Measurements from ENCODE around the gene SARDH.
"Not testable (repeated sequence)": the region's sequence is repeated elsewhere in the genome, so short reads cannot be mapped to it uniquely, and the experiment has no call there.

Gene SARDH

DNA sequence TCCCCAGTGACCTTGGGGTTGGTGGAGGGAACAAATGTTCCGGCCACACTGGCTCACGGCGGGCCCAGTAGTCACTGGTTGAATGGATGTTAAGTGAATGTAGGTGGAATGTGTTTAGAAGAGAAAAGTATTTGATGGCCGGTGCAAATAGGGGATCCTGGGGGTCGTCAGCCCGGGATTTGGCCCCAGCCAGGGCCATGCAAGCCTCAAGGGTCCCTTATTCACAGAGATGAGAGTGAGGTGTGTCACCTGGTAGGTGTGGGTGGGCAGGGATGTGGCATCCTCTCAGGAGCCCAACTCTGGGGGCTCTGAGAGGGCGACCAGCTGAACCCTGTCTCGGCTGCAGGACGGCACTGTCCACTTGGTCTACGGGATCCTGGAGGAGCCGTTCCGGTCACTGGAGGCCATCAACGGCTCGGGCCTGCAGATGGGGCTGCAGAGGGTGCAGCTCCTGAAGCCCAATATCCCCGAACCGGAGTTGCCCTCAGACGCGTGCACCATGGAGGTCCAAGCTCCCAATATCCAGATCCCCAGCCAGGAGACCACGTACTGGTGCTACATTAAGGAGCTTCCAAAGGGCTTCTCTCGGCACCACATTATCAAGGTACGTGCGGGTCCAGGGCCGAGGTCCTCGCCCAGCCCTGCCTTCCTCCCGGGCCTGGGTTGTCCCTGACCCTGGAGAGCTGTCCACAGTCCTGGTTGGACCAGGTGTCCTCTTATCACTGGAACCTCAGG, 96.1 kb downstream of the SARDH start:
- no peak for DNase-seq

DNA sequence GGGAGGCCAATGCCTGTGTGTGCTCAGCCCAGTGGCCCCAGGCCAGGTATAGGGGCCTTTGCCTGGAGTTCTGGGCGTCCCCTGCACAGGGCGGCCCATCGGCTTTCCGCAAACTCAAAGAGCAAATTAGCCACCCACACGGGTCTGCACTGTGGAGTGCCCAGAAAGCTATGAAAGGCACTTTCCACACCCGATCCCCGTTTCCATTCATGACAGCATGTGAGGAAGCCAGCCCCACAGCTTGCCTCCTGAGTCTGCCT, 96.8 kb downstream of the SARDH start:
- no peak for DNase-seq

DNA sequence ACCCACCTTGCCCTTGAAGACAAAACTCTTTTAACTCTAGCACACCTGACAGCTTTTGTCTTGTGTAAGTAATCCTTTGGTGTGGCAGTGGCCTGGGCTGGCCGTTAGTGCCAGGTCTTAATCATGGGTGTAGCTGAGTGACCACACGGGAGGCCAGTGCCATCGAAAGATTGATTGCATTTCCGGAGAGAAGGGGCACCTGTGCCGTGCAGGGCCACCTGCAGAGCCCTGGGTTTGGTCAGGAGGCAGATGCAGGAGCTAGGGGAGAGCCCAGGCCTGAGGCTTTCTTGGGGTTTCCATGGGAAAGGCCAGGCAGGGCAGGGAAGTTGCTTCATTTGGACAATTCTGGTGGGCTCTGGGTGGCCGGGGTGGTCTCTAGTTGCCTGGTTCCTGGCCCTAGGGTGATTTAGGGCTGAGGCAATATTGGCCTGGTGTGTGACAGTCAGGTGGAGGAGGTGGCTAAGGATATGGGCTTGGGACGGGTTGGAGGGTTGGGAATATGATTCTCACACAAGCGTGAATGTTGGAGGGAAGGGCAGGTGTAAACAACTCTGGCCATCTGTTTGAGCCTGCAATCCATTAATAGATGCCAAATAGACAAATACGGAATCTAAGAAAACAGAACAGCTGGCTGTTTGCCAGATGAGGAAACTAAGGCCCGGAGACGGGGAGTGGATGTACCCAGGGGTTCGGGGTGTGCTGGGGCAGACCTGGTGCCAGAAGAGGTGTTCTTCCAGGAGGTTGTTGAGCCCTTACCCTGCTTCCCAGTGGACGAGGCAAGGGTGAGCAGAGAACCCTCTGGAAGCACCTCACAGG, 97.4 kb downstream of the SARDH start:
- DNase-seq = no peak

DNA sequence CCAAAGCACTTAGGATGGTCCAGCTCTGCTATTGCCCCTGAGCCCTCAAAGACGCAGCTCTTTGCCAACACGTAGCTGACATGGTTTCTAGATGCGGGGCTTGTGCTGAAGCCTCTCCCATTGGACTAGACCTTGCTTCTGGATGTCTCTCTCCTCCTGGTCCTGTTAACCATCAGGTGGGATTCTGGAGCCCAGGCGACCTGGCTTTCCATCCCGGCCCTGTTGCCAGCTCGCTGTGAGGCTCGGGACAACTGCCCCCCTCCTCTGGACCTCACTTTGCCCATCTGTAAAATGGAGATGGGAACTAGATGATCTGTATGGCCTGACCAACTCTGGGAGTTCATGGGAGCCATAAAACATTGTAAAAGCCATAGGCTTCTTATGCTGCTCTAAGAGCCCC, 98.0 kb downstream of the SARDH start:
- no peak for DNase-seq

DNA sequence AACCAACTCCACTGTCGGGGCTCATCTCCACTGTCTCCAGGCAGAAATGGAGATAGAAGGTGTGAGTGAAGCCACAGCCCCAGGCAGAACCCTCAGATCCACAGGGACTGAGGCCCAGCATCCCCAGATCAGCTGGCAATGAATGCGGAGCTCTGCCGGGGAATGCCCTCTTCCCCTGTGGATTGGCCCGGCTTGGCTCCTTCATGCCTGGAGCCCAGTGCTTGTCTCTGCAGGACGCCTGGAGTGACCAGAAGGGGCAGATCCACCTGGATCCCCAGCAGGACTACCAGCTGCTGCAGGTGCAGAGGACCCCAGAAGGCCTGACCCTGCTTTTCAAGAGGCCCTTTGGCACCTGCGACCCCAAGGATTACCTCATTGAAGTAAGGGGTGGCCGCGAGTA, 98.5 kb downstream of the SARDH start:
- DNase-seq = no peak

DNA sequence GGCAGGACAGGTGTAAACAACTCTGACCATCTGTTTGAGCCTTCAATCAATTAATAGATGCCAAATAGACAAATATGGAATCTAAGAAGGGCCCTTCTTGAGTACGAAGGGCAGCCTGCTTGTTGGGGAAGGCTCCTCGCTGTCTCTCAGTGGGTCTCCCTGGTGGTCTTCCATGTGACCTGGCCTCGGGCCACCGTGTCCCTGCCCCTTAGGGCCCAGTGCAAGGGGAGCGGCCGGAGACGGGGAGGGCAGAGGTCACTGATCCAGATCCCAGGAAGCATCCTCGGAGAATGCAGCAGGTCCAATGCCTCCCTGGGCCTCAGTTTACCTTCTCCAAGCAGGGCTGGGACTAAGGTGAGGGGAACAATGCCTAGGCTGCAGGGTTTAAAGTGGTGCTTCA, 99.4 kb downstream of the SARDH start:
- no peak for DNase-seq

DNA sequence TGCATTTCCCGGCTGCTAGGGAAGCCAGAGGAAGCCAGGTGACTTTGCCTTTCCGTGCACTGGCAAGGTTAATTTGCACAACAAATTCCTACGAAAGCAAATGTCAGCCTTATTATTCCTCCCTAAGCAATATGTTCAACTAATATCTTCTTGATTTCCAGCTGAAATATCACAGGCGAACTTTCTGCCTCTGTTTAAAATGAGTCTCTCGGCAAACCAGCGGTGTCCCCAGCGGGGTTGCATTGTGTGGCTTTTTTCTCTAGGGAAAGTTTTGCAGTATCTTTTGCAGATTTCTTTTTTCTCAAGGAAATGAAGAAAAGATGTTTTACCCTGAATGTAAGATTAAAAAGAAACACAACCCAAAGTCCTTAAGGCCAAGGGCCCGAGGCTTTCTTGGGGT, 100.1 kb downstream of the SARDH start:
- DNase-seq = no peak

DNA sequence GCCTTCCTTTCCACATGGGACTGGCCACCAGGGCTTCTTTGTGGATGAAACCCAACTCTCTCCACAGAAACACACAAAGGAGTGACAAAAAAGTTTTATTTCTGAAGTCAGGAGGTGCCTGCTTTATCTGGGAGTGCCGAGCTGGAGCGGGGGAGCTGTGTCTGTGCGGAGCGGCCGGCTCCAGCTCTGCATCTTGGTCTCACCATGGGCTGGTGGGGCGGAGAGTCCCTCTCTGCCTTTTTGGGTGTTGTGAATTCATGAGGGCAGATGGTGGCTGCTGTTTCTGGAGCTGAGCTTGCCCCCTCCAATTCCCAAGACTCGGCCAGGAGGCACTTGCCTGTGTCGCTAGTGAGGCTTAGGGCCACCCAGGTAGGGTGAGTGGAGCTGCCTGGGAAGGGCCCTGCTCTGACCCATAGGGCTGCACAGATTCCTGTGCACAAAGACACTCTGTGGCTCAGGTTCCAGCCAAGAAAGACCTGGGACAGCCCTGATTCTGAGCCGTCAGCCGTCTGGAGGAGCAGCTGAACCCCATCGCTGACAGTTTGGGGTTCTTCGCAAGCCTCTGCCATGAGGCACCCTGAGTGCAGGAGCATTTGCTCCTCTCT, 100.6 kb downstream of the SARDH start:
- no peak for DNase-seq

DNA sequence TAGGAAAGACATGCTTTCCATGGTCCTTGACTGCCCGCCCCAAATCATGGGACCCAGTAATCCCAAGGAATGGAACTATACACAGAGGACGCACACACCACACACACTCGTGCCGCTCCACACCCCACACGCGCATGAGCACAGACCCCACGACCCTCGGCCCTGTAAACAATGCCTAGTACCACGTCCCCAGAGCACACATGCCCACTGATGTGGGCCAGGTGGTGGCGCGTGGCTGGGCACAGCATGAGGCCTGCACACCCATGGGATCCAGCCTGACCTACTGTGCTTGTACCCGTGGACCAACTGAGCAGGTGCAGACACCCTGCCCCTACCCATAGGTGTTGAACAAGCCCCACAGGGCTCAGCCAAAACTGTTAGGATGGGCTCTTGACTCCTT, 101.2 kb downstream of the SARDH start:
- DNase-seq = no peak

DNA sequence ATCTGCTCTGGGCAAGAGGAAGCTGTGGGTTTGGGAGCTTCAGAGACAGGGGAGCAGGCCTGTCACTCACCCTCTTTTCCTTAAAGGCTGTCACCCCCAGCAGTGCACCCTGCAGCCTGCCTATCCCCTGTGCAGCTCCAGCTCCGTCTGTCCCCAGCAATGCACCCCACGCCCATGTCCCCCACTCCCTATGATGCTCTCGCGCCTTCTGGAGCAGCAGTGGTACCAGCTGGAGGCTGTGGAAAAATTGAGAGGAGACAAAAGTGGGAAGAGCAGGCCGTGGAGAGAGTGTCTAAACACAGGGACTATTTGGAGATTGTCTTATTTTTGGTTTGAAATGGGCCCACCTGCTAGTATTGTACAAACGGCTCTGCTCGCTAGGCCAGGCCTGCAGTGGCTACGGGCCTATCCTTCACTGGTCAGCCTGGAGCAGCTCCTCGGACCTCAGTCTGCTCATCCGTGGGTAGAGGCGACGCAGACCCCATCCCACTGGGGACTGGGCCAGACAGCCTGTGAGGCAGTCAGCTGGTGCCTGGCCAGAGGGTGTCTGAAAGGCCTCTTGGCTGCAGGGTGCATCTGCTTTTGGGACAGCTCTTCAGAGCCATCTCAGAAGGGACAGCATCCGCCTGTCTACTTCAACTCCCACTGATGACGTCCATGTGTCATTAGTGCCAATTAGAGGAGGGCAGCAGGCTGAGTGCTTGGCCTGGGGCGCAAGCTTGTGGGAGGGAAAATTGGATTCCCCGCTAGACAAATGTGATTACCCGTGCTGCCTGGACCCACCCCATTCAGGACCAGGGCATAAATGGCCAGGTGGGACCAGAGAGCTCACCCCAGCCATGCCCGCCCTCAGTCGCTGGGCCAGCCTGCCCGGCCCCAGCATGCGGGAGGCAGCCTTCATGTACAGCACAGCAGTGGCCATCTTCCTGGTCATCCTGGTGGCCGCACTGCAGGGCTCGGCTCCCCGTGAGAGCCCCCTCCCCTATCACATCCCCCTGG, 102.3 kb downstream of the SARDH start, which contains the start of gene DBH:
Gene DBH (plus strand): TSS at position 831 of the 999 bp plus-strand sequence. CDS start 9 bp downstream, at position 840.
- no peak for DNase-seq

DNA sequence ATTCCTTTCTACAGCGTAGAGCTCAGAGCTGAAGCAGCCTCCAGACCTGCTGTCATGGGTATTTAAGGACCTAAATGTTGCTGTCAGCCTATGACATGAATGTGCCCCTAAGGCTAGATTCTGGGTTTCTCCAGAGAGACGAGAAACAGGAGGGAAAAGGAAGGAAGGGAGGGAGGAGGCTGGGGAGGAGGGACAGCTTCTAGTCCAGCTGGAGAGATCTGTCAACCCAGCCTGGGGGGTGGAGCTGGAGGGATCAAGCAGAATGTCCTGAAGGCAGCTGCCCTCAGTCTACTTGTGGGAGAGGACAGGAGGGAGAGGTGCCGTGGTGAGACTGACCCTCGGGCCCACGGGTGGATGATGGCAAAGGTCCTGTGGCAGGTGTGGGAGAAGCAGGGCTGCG, 103.1 kb downstream of the SARDH start:
- DNase-seq = no peak

DNA sequence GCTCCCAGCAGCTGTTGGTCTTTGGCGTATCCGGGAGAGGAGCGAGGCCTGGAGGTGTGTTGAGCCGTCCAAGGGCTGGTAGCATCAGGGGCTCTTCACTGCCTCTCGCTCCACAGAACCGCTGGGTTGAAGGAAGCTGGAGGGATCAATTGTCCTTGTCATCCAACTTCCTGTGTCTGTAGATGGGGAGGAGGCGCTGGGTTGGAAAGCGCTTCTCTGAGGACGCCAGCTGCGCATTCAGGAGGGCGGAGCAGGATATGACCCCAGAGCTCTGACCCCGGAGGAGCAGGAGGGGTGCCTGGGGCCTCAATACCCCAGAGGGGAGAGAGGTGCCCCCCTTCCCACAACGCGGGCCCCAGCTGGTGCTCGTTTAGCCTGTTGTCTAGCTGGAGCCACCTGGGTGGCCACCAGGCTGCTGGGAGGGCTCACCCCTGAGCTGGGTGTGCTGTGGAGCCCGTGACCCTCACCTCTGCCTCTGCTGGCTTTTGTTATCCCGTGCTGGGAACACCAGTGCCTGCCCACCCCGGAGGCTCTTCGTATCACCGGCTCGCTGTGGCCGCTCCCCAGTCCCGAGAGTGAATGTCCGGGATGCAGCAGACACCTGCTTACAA, 104.0 kb downstream of the SARDH start:
- DNase-seq = no peak

DNA sequence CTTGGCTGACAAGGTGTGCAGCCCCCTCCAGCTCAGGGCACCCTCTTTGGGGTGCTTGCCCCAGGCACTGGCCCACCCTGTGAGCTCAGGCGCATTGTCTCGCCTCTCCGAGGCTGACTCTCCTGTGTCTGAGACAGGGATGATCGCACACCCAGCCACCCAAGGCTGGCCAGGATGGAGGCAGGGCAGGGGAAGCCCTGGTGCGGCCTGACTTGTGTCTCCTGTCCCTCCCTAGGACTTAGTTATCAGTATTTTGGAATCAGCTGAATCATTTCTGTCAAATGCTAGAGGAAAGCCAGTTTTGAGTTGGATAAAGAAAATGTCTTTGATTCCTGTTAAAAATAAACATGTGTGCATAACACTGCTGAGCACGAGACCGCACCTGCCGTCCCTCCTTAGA, 104.5 kb downstream of the SARDH start:
- no peak for DNase-seq

DNA sequence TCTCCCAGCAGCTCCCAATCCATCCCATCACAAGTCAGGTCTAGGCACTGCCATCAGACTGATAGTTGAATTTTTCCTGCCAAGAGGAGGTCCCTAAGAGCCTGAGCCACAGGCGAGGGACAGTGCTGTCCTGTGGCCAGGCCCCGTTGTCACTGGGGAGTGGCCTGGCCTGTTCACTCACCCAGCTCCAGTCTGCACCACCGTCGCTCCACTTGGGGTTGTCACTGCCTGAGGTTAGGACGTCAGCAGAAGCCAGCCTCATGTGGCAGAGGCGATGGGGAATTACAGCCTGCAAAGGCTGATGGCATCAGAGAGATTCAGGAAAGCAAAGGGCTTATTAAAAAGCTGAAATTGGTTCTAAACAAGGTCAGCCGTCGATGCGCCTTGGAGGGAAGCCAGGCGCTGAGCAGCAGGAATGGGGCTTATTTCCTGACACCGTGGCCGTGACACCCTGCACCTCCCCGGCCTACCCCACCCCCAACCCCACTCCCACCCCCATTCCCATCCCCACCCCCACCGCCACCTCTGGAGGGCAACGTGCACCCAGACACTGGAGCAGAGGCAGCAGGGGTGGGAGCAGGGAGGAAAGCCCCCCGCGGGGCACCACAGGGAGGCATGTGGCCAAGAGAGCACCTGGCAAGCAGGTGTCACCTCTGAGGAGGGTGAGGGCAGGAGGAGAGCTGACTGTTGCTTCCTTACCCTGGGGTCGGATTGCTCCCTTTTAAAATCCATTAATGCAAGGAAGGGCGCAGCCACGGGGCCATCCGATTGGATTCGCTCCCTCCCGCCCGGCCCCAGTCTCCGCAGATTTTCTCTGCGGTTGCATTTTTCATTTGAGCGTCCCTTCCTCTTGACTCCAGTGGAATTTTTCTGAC, 105.1 kb downstream of the SARDH start:
- DNase-seq = no peak

DNA sequence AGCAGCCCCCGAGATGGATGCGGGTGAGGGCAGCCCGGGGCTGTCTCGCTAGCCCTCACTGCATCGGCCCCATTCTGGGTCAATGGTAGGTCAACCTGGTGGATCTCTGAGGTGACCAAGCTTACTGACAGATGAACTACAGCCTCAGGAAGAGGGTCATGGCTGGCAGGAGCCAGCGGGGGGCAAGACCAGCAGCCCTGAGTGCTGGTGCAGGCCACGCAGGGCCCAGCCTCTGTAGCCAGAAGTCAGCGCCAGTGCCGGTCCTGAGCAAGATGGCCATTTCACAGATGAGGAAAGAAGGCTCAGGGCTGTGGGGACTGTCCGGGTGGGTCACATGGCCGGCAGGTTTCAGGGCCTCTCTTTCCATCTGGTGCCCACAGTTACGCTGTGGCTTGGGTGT, 107.0 kb downstream of the SARDH start:
- DNase-seq = no peak

DNA sequence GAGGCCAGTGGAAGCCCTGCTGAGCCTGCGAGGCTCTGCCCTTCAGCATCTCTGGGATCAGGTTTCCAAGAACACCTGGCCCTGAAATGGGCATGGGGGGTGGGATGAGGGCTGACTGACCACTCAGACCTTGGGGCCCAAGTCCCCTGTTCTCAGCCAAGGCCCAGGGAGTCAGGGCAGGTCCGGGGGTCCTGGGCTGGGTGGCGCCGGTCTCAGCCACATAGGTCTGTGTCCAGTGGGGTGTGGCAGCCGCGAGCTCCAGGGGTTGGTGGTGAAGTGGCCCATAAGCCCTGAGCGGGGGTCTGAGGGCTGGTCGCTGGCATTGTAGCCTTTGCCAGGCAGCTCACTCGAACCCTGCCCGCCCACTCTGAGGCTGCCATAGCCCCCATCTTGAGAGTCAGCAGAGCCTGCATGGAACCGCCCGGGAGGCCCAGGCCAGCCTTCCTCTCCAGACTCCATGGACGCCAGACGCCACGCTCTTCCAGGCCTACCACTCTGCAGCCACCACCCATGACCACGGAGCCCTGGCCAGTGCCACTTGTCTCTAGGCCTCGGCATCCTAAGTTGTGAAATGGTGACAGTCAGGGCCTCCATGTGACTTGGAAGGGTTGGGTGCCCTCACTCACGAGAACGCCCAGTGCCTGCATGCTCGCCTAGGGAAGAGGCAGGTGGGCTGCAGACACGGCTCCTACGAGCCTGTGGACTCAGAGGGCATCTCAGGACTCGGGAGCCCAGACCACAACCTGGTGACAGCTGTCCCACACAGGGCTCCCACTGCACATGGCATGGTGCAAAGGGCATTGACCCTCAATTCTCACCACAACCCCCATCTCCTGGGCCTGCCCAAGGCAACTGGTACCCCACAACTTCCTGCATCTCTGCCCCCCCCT, 108.7 kb downstream of the SARDH start:
- no peak for DNase-seq

DNA sequence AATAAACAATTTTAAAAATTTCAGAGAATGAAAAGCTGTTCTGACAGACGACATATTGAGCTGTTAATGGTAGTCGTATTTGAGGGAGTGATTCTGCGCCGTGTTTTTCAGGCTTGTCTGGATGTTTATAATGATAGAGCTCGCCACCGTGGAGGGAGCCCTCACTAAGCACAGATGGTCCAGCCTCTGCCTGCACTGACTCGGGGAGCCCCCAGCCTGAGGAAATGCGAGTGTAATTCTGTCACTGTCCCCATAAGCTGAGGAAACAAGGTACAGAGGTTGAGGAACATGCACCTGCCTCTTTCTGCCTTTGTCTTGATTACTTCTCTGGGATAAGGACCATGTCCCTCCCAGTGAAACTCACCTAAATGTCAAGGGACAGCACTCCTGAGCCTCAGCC, 109.4 kb downstream of the SARDH start:
- DNase-seq = no peak

DNA sequence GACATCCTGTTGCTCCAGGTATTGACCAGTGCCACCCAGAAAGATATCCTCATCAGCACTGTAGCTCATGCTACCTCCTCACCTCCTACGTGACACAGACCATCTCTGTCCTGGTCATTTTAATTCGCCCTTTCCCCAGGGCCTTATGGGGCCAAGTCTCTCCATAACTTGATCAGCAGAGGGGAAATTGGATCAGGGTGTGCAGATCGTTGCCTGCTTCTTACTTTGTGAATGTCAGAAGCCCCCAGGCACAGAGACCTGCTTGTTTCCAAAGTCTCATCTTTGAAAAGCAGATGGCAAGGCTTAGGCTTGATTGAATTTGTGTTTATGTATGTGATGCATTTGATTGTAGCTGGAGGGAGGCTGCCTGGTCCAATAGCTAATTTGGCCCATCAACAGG, 110.8 kb downstream of the SARDH start:
- DNase-seq = no peak

DNA sequence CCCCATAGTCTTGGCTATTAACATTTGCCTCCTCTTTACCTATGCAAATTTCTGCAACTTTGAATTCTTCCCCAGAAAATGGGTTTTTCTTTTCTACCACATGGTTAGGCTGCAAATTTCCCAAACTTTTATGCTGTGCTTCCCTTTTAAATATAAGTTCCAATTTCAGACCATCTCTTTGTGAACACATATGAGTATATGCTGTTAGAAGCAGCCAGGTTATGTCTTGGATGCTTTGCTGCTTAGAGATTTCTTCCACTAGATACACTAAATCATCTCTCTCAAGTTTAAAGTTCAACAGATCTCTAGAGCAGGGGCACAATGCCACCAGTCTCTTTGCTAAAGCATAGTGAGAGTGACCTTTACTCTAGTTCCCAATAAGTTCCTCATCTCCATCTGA, 112.1 kb downstream of the SARDH start:
- DNase-seq = not testable (repeated sequence)

DNA sequence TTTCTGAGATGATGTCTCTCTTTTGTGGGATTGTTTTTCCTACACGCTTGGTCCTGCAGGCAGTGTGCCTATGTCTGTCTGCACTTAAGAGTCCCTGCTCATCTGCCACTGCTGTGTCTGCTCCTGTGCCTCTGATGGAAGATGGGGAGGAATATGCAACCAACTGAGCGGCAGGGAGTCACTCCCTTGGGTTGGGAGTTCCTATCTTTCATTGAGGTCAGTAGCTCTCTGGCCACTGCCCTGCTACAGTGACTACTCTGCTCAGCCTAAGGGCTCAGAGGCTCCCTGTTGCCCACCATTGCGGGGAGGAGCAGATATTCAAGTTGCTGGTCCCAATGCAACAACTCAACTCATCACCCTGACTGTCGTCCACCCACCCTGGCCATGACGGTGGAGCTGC, 115.6 kb downstream of the SARDH start:
- DNase-seq = no peak
